H1 (cell line): ENCODE results near the gene TRAPPC2. TPM values are rescaled to one million over a fixed set of nuclear protein-coding genes. Genes with fewer than 3 reads are reported as not detected.

Experiments
- CTCF ChIA-PET: fragments of 300-600 bp; sonication (Branson Sonifier 250); formaldehyde crosslinking; loops from one replicate; lab custom pipeline; 2021; ENCODE audit not compliant: partially characterized antibody; lab: Charles Lee
- POLR2A ChIA-PET: fragments of 300-600 bp; sonication (Branson Sonifier 250); formaldehyde crosslinking; loops from one replicate; lab custom pipeline; 2021; ENCODE audit warnings: inconsistent platforms; ENCODE audit not compliant: partially characterized antibody; lab: Charles Lee
- DNase-seq, 2 experiments: peaks; one replicate each; pipeline versions ENCODE4 v3.0.0 to v3.0.0-alpha.2; 2010 to 2022; ENCODE audit warnings: low spot score in 2 of 2, low read depth in 1 of 2, mixed read lengths in 1 of 2
- FAIRE-seq: peaks from 2 replicates; lab custom pipeline; 2011; peaks lifted over from hg19 to GRCh38; lab: Jason Lieb, UNC
- H2AFZ ChIP-seq: 2 replicates; pipeline ENCODE4 v1.8.1; 2012; ENCODE audit warnings: low read length, inconsistent platforms
- H2AK5ac ChIP-seq: 2 replicates; pipeline ENCODE4 v1.6.1; 2013; ENCODE audit warnings: low read depth, low read length
- H2BK120ac ChIP-seq: replicated peaks from 2 replicates; pipeline ENCODE3; 2013; ENCODE audit warnings: low read depth, low read length, inconsistent platforms
- H2BK12ac ChIP-seq: 2 replicates; pipeline ENCODE4 v1.6.1; 2013; ENCODE audit warnings: low read depth, low read length
- H2BK15ac ChIP-seq: 2 replicates; pipeline ENCODE4 v1.6.1; 2013; ENCODE audit warnings: low read length
- H2BK20ac ChIP-seq: 2 replicates; pipeline ENCODE4 v1.6.1; 2013; ENCODE audit warnings: low read length
- H2BK5ac ChIP-seq: 2 replicates; pipeline ENCODE4 v1.6.1; 2013; ENCODE audit warnings: low read depth, low read length
- H3K14ac ChIP-seq: 2 replicates; pipeline ENCODE4 v1.6.1; 2013; ENCODE audit warnings: inconsistent platforms; ENCODE audit not compliant: insufficient read length
- H3K18ac ChIP-seq: 2 replicates; pipeline ENCODE4 v1.6.1; 2013; ENCODE audit warnings: low read length; ENCODE audit errors: extremely low read depth
- H3K23ac ChIP-seq: 2 replicates; pipeline ENCODE4 v1.6.1; 2013; ENCODE audit warnings: inconsistent platforms; ENCODE audit not compliant: insufficient read length
- H3K23me2 ChIP-seq: 2 replicates; pipeline ENCODE4 v1.6.1; 2013; ENCODE audit warnings: low read depth, low read length
- H3K27ac ChIP-seq: 2 replicates; pipeline ENCODE4 v1.6.1; 2011; ENCODE audit warnings: low read depth, low read length, inconsistent platforms
- H3K27me3 ChIP-seq, 4 experiments: replicated peaks in 1 of 4; 1 replicate in 1 of 4; 2 replicates in 3 of 4; pipeline versions ENCODE4 v1.6.1 to v1.8.1; 2011 to 2013; ENCODE audit warnings: low read length in 3 of 4, mild to moderate bottlenecking in 3 of 4, inconsistent platforms in 2 of 4, mixed read lengths in 2 of 4, moderate library complexity in 1 of 4; ENCODE audit not compliant: control insufficient read depth in 3 of 4, insufficient read depth in 3 of 4; ENCODE audit errors: extremely low read depth in 1 of 4
- H3K36me3 ChIP-seq, 4 experiments: 2 replicates each; pipeline versions ENCODE4 v1.6.1 to v1.8.1; 2011 to 2013; ENCODE audit warnings: mild to moderate bottlenecking in 4 of 4, low read length in 3 of 4, moderate library complexity in 2 of 4, control low read depth in 1 of 4, inconsistent platforms in 1 of 4; ENCODE audit not compliant: insufficient read depth in 4 of 4, control insufficient read depth in 2 of 4
- H3K4ac ChIP-seq: replicated peaks from 2 replicates; pipeline ENCODE3; 2013; ENCODE audit warnings: low read length, low read depth, mixed read lengths, inconsistent platforms; ENCODE audit not compliant: insufficient read length
- H3K4me1 ChIP-seq, 4 experiments: replicated peaks in 1 of 4; 1 replicate in 1 of 4; 2 replicates in 3 of 4; pipeline versions ENCODE4 v1.6.1 to v1.8.1; 2011 to 2013; ENCODE audit warnings: low read length in 3 of 4, inconsistent platforms in 2 of 4, mixed read lengths in 1 of 4; ENCODE audit not compliant: insufficient read depth in 4 of 4, control insufficient read depth in 3 of 4
- H3K4me2 ChIP-seq, 2 experiments: 2 replicates each; pipeline versions ENCODE4 v1.6.1 to v1.8.1; 2011 to 2013; ENCODE audit warnings: low read depth in 2 of 2, low read length in 2 of 2, control low read depth in 1 of 2, inconsistent platforms in 1 of 2, mild to moderate bottlenecking in 1 of 2; ENCODE audit not compliant: insufficient read depth in 1 of 2
- H3K4me3 ChIP-seq, 4 experiments: fragments of 200-600, 300-600 bp in 1 of 4; sonication (generic), shearing (Covaris generic), sonication (Bioruptor Twin) in 1 of 4; 2 replicates each; pipeline versions ENCODE4 v1.5.1 to v1.8.1; 2011 to 2016; ENCODE audit warnings: low read length in 4 of 4, low read depth in 3 of 4, control low read depth in 2 of 4, inconsistent platforms in 2 of 4, mild to moderate bottlenecking in 2 of 4, mixed read lengths in 1 of 4, moderate library complexity in 1 of 4; ENCODE audit not compliant: insufficient read depth in 2 of 4; ENCODE audit errors: extremely low read depth in 1 of 4
- H3K56ac ChIP-seq: replicated peaks from 2 replicates; pipeline ENCODE3; 2013; ENCODE audit warnings: low read depth, mild to moderate bottlenecking, mixed read lengths, low read length, inconsistent platforms; ENCODE audit not compliant: insufficient read length
- H3K79me1 ChIP-seq: 2 replicates; pipeline ENCODE4 v1.6.1; 2013; ENCODE audit warnings: low read depth, low read length, control low read depth
- H3K79me2 ChIP-seq, 2 experiments: 2 replicates each; pipeline versions ENCODE4 v1.6.1 to v1.8.1; 2012 to 2013; ENCODE audit warnings: low read length in 2 of 2, mild to moderate bottlenecking in 2 of 2, inconsistent platforms in 1 of 2; ENCODE audit not compliant: insufficient read depth in 2 of 2, control insufficient read depth in 1 of 2
- H3K9ac ChIP-seq, 4 experiments: replicated peaks in 1 of 4; 1 replicate in 1 of 4; 2 replicates in 3 of 4; pipeline versions ENCODE4 v1.6.1 to v1.8.1; 2011 to 2013; ENCODE audit warnings: low read depth in 3 of 4, low read length in 3 of 4, control low read depth in 2 of 4, mild to moderate bottlenecking in 2 of 4, moderate library complexity in 2 of 4, inconsistent platforms in 1 of 4; ENCODE audit errors: extremely low read depth in 1 of 4
- H3K9me3 ChIP-seq, 2 experiments: 2 replicates each; pipeline versions ENCODE4 v1.6.1 to v1.8.1; 2012 to 2013; ENCODE audit warnings: mild to moderate bottlenecking in 2 of 2, moderate library complexity in 2 of 2, control low read depth in 1 of 2, inconsistent platforms in 1 of 2, low read depth in 1 of 2, low read length in 1 of 2, mixed read lengths in 1 of 2; ENCODE audit not compliant: insufficient read depth in 2 of 2
- H4K20me1 ChIP-seq, 2 experiments: replicated peaks in 1 of 2; 2 replicates each; pipeline versions ENCODE3 to v1.8.1; 2011 to 2013; ENCODE audit warnings: inconsistent platforms in 2 of 2, low read length in 2 of 2, mild to moderate bottlenecking in 1 of 2; ENCODE audit not compliant: insufficient read depth in 2 of 2, control insufficient read depth in 1 of 2
- H4K5ac ChIP-seq: 2 replicates; pipeline ENCODE4 v1.6.1; 2013; ENCODE audit warnings: low read length, low read depth, mixed read lengths, inconsistent platforms; ENCODE audit not compliant: insufficient read length
- H4K8ac ChIP-seq: 2 replicates; pipeline ENCODE4 v1.8.0; 2013; ENCODE audit warnings: mild to moderate bottlenecking, moderate library complexity, low read length, inconsistent platforms; ENCODE audit not compliant: insufficient read depth; ENCODE audit errors: extremely low read depth
- H4K91ac ChIP-seq: replicated peaks from 2 replicates; pipeline ENCODE3; 2013; ENCODE audit warnings: low read length, mixed read lengths, inconsistent platforms; ENCODE audit not compliant: insufficient read length
- ASH2L ChIP-seq: fragments of 200-600, 300-600 bp; sonication (generic); IDR thresholded peaks from one replicate; pipeline ENCODE4 v1.7.1; 2017; ENCODE audit warnings: low read length
- BACH1 ChIP-seq: IDR thresholded peaks from 2 replicates; pipeline ENCODE4 v1.6.1; 2012; ENCODE audit warnings: low read length, improper control_type of control experiment
- RNF2 ChIP-seq: fragments of 200-900, 300-1000 bp; sonication (generic); IDR thresholded peaks from 2 replicates; pipeline ENCODE4 v1.7.1; 2016; ENCODE audit warnings: borderline replicate concordance, low read depth, mild to moderate bottlenecking, antibody characterized with exemption, low read length; ENCODE audit not compliant: poor library complexity, severe bottlenecking; ENCODE audit errors: missing control alignments
- TEAD4 ChIP-seq: IDR thresholded peaks from 2 replicates; pipeline ENCODE4 v1.6.1; 2012; ENCODE audit warnings: low read depth, low read length, inconsistent platforms, mixed read lengths
- WGBS, 2 experiments: shearing (Covaris generic) in 1 of 2; methylation state at CpG; one replicate each; pipeline versions ENCODE4 v1.1.6 to v1.1.7; 2013 to 2015; ENCODE audit warnings: low lambda C conversion rate in 2 of 2, mixed read lengths in 2 of 2, inconsistent platforms in 1 of 2, low coverage in 1 of 2, missing lambda C conversion rate in 1 of 2; ENCODE audit not compliant: insufficient replicate concordance in 2 of 2, insufficient coverage in 1 of 2, insufficient read length in 1 of 2; ENCODE audit errors: extremely low coverage in 1 of 2, missing lambda C conversion rate in 1 of 2; 5-methylcytosine and 5-hydroxymethylcytosine counted together
- polyA plus RNA-seq, 7 experiments: library from polyadenylated mRNA; depleted of rRNA in 3 of 7; stranded (reverse) in 5 of 7; unstranded in 2 of 7; fragments of >200 nt in 5 of 7; fragments of 200-250 nt in 2 of 7; gene quantifications; 1 replicate in 5 of 7; 2 replicates in 1 of 7; 4 replicates in 1 of 7; pipeline versions ENCODE4 v1.2.1 to v1.2.3, GENCODE V29; 2011 to 2013; ENCODE audit warnings: missing spikeins in 2 of 7, mixed read lengths in 2 of 7
- total RNA-seq: library from RNA; stranded (reverse); fragmentation: NEBNext Ultra II Directional; extraction: Animal tissue kit (Norgen Biotek cat#: 25700); gene quantifications from 2 replicates; pipeline ENCODE4 v1.2.1, GENCODE V29; 2021
- TF ChIP-seq, protein P1 (sequence below), 3 experiments: IDR thresholded peaks; 1 replicate in 2 of 3; 2 replicates in 1 of 3; pipeline versions ENCODE4 v1.5.1 to v1.6.1; 2011; ENCODE audit warnings: low read length in 3 of 3, mild to moderate bottlenecking in 3 of 3, inconsistent platforms in 2 of 3, low read depth in 1 of 3, moderate library complexity in 1 of 3; ENCODE audit not compliant: insufficient read depth in 1 of 3; ENCODE audit errors: control extremely low read depth in 1 of 3

TRAPPC2 gene
- total and polyA plus RNA-seq, 2 of the 8 experiments (the other 6 are each of a cell fraction or from before 2014, with no cell fraction given): 6.7 to 10.8 TPM

DNA sequence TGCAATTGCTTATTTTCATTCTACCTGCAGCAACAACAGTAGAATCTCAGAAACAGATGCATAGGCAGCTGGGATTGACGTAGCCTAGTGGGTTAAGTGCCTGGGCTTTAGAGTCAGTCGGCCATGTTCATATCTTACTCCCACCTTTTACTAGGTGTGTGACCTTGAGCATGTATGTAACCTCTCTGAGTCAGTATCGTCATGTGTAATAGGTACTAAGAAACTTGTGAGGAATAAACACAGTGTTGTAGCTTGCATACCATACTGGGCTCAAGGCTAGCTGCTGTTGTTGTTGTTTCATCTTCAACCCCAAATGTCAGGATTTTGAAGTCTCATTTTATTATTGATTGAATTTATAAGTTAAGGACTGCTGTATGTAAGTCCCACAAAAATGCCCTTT, 31.3 kb downstream of the TRAPPC2 start:
- H3K79me2 ChIP-seq: peaks cover 0 to 66% of the 10 kb centered on the region in 2 experiments; a peak in 2 of 4 replicates
- no peak for FAIRE-seq

More for the DNA sequence above, 31.3 kb downstream of the TRAPPC2 start:
- no peak overlapping the region for H2BK12ac ChIP-seq
- no peaks in the 10 kb centered on the region for H3K23me2 ChIP-seq
- H3K79me1 ChIP-seq: peaks cover 6% of the 10 kb centered on the region
- no peak overlapping the region for H2AK5ac ChIP-seq
- H3K9me3 ChIP-seq: no peaks in the 10 kb centered on the region
- H4K5ac ChIP-seq: no peak overlapping the region
- TF ChIP-seq TEAD4 (no peak), BACH1 (no peak), RNF2 (no peak), ASH2L (no peak)
- TF ChIP-seq, protein P1, sequence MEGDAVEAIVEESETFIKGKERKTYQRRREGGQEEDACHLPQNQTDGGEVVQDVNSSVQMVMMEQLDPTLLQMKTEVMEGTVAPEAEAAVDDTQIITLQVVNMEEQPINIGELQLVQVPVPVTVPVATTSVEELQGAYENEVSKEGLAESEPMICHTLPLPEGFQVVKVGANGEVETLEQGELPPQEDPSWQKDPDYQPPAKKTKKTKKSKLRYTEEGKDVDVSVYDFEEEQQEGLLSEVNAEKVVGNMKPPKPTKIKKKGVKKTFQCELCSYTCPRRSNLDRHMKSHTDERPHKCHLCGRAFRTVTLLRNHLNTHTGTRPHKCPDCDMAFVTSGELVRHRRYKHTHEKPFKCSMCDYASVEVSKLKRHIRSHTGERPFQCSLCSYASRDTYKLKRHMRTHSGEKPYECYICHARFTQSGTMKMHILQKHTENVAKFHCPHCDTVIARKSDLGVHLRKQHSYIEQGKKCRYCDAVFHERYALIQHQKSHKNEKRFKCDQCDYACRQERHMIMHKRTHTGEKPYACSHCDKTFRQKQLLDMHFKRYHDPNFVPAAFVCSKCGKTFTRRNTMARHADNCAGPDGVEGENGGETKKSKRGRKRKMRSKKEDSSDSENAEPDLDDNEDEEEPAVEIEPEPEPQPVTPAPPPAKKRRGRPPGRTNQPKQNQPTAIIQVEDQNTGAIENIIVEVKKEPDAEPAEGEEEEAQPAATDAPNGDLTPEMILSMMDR (IDR thresholded peaks at IDR 0.05; ENCODE audit: control extremely low read depth in 1 of 3, insufficient read depth in 1 of 3, low read depth in 1 of 3, low read length in 3 of 3): no peak
- POLR2A ChIA-PET: interaction anchor here (1.3 kb wide), 1 partner anchor 9 kb away, joined by 4 read pairs; no protein-coding TSS in a partner anchor
- H3K4me2 ChIP-seq: no peak overlapping the region
- no peak overlapping the region for H4K8ac ChIP-seq
- H3K36me3 ChIP-seq: no peaks in the 10 kb centered on the region; a peak in 3 of 8 replicates
- H3K18ac ChIP-seq: no peak overlapping the region
- no peak overlapping the region for H3K4ac ChIP-seq
- H3K14ac ChIP-seq: no peak overlapping the region
- no peak overlapping the region for H3K23ac ChIP-seq
- H3K9ac ChIP-seq: no peak overlapping the region
- H4K91ac ChIP-seq: no peak overlapping the region
- H2AFZ ChIP-seq: no peak overlapping the region
- H4K20me1 ChIP-seq: peaks cover 0 to 9% of the 10 kb centered on the region in 2 experiments
- H3K27me3 ChIP-seq: no peaks in the 10 kb centered on the region
- no peak overlapping the region for H2BK20ac ChIP-seq
- CTCF ChIA-PET: interaction anchor here (1.1 to 1.2 kb wide), 2 partner anchors 57 to 196 kb away, joined by 3 read pairs; no protein-coding TSS in a partner anchor
- H3K56ac ChIP-seq: no peak overlapping the region
- H3K4me1 ChIP-seq: peaks cover 0 to 4% (median 2%) of the 10 kb centered on the region in 4 experiments; a peak in 3 of 7 replicates
- H3K4me3 ChIP-seq: no peak overlapping the region
- H2BK15ac ChIP-seq: no peak overlapping the region
- H2BK120ac ChIP-seq: no peak overlapping the region
- no peak for DNase-seq
- 87% methylated on average over 3 of the region's 3 CpGs; no CpG with 5 or more reads in 1 of the 2 experiments for WGBS, 2 experiments
- H3K27ac ChIP-seq: no peak overlapping the region
- no peak overlapping the region for H2BK5ac ChIP-seq
